NCI-H1417 treated with DMSO at 0.1 percent for 48 hours (cell line): ENCODE measurements around the gene EFHD2.
"Not testable (repeated sequence)": the region's sequence is repeated elsewhere in the genome, so short reads cannot be mapped to it uniquely, and the experiment has no call there.

Experiments used
- DNase-seq: peaks from one replicate; lab custom pipeline; 2025; lab: John Stamatoyannopoulos, UW

Gene EFHD2

DNA sequence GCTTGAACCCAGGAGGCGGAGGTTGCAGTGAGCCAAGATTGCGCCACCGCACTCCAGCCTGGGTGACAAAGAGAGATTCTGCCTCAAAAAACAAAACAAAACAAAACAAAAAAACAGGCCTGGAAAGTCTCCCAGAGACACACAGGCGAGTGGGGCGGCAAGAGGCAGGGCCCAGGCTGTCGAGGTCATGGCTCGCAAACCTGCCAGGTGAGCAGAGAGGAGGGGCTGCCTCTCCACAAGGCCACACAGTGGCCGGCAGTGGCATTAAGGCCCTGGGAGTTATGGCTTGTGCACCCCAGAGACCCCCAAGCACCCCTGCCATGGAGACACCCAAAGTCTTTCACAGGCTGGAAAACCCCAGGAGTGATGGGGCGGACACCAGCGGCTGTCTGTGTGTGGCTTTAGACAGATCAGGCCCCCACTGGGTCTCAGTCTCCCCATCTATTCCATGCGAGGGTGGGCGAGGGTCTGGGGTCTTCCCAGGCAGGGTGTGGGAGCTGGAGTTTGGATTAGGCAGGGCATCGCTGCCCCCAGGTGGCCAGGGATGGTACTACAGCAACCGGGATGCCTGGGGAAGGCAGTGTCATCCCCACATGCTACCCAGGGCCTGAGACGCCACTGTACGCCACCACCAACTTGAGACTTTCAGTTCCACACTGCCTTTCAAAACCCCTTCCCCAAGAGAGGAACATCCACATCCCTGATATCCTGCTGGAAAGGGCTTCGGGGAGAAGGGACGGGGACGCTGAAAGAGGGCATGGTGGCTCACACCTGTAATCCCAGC, 21.3 kb downstream of the EFHD2 start:
- DNase-seq: no peak

GRCh38 chr1:15431571-15431948, 21.9 kb downstream of the EFHD2 start:
- DNase-seq: no peak

DNA sequence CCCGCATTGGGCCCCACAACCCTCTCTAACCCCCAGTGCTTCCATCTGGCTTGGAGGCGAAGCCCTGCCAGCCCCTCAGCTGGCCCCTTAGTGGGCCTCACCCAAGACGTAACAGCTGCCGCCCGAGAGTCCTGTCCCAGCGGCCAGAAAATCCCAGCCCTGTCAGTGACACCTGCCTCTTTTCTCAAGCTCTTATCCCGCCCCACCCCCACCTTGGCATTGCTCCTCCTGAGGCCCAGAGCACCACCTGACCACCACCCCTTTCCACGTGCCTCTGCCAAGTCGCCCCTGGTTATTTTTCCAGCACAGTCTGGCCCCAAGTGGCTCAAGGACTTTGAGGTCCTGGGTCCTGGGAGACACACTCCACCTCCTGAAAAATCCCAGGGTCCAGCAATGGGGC, 22.6 kb downstream of the EFHD2 start:
- DNase-seq: no peak

DNA sequence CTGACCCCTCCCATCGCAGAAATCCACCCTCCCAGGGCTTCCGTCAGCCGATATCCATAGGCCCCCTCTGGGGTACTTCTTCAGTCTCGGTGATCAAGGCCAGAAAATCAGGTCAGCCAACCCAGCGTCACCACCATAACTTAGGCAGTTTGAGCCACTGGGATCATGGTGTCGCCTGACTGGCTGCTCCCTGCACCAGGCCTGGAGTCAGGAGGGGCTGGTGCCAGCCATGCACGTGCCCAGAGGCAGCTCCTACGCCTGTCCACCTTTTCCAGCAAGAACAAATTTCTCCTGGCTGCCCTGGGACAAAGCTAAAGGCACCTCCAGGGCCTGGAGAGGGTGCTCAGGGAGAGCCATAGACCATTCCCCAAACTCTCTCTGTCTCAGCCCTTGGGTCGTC, 23.8 kb downstream of the EFHD2 start:
- no peak for DNase-seq

GRCh38 chr1:15434739-15435138, 25.1 kb downstream of the EFHD2 start:
- not testable (repeated sequence) for DNase-seq

GRCh38 chr1:15435239-15436077, 25.8 kb downstream of the EFHD2 start:
- no peak for DNase-seq

- no peak for DNase-seq
Observed at GRCh38 chr1:15436881-15437442, 27.3 kb downstream of the EFHD2 start.

DNA sequence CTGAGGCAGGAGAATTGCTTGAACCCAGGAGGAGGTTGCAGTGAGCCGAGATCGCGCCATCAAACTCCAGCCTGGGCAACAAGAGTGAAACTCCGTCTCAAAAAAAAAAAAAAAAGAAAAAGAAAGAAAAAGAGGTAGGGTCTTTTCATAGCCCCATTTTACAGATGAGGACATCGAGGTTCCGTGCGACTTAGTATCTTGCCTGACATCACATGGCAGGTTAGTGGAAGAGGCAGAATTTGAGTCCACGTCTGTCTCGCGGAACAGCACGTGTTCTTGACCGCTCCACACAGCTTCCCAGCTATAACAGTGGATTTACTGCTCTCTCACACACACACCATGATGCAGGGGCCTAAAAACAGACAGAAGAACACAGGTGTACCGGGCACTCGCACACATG, 29.6 kb downstream of the EFHD2 start:
- DNase-seq: no peak

DNA sequence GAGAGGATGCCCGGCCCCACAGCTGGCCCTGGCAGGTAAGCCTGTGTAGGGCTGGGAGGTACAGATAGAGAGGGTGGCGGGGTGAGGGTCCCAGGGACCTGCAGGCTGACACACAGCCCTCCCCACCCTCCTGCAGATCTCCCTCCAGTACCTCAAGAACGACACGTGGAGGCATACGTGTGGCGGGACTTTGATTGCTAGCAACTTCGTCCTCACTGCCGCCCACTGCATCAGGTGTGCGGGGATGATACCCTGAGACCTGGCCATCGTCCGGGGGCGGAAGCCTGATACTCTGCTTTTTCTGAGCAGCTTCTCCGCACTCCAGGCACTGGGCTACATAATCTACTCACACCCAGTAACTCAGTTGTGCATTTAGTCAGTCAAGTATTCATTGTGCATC, 30.7 kb downstream of the EFHD2 start:
- DNase-seq: no peak

DNA sequence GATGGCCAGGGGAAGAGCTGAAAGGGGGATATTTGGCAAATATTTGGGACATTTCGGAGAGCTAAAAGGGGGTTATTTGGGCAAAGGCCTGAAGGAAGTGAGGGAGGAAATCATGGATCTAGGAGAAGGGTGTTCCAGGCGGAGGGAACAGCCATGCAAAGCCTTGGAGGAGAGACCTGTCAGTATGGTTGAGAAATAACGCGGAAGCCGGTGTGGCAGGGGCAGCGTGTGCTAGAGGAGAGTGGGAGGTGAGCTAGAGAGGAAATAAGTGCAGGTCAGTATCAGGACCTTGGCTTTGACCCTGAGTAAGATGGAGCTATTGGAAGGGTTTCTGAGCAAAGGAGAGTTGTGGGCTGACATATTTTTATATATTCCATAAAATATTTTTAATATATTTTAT, 31.6 kb downstream of the EFHD2 start:
- no peak for DNase-seq

DNA sequence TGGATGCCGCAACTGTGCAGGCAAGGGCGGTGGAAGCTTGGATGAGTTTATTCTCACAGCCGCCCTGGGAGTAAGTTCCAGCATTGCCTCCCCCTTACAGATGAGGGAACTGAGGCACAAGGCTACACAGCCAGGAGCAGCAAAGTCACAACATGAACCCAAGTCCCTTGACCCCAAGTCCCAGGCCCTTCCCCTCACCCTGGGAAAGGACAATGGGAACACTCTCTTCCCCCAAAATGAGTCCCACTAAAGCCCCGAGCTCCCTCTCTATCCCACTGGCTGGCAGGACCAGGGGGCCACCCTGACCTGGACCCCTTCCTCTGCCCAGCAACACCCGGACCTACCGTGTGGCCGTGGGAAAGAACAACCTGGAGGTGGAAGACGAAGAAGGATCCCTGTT, 32.4 kb downstream of the EFHD2 start:
- no peak for DNase-seq

DNA sequence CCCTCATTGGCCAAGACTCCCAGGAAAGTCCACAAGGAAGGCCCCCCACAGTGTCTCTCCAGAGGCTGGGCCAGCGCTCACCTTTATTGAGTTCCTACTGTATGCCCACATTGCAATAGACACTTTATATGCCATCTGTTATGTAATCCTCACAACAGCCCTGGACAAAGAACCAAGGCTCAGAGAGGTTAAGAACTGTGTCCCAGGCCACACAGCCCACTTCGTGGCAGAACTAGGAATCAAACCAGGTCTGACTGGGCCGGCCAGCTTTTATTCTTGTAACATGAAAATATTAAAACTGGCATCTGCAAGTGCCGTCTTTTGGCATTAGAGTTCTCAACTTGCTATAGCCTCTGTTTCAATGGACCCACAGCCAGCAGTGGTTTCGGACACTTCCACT, 33.1 kb downstream of the EFHD2 start:
- DNase-seq: no peak

GRCh38 chr1:15443281-15443680, 33.6 kb downstream of the EFHD2 start:
- DNase-seq: no peak

DNA sequence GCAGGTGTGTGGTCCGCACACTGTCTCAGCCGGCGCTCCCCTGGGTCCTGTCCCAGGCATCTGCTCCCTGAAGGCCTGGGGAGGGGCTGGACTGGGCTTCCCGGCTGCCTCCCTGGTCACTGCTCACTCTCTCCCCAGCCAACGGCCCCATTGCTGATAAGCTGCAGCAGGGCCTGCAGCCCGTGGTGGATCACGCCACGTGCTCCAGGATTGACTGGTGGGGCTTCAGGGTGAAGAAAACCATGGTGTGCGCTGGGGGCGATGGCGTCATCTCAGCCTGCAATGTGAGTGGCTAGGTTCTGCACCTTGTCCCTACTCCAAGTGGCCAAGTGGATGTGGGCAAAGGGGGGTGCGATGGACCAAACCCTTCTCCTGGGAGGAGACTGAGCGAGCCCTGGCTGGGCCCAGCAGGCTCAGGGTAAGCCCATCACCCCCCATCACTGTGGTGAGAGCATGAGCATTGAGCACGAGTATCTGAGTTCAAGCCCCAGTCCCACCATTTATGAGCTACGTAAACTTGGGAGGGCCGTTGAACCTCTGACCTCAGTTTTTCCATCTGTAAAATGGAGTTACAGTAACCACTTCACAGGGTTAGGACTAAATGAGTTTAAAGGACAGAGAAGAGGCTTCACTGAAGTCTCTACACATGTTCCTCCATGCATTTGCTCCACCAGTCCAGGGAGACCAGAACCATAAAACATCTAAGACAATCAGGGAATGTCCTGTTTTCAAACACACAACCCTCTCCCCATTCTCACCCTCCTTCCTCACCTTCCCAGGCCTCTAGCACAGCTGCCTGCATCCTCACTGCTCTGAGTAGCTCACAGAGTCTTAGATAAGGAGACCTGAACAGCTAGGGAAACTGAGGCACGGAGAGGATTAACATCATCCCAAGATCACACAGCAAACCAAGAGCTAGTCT, 35.0 kb downstream of the EFHD2 start:
- no peak for DNase-seq

DNA sequence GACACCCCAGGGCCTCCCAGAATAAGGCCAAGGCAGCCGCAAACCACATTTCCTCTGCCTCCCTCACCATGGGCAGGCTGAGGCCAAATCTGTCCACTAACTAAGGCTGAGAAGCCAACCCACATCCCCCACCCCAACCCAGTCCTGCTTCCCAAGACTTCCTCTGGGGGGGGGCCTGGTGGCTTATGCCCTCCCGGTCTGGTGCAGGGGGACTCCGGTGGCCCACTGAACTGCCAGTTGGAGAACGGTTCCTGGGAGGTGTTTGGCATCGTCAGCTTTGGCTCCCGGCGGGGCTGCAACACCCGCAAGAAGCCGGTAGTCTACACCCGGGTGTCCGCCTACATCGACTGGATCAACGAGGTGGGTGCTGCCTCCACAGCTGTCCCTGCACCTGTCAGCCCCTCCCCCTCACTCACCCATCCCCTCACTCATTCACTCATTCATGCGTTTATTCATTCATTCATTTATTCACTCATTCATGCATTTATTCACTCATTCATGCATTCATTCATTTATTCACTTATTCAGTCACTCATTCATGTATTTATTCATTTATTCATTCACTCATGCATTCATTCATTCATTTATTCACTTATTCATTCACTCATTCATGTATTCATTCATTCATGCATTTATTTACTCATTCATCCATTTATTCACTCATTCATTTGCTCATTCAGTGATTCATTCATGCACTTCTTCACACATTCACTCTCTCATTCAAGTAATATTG, 35.9 kb downstream of the EFHD2 start:
- no peak for DNase-seq

- no peak for DNase-seq
Observed at GRCh38 chr1:15446212-15446611, 36.5 kb downstream of the EFHD2 start.

DNA sequence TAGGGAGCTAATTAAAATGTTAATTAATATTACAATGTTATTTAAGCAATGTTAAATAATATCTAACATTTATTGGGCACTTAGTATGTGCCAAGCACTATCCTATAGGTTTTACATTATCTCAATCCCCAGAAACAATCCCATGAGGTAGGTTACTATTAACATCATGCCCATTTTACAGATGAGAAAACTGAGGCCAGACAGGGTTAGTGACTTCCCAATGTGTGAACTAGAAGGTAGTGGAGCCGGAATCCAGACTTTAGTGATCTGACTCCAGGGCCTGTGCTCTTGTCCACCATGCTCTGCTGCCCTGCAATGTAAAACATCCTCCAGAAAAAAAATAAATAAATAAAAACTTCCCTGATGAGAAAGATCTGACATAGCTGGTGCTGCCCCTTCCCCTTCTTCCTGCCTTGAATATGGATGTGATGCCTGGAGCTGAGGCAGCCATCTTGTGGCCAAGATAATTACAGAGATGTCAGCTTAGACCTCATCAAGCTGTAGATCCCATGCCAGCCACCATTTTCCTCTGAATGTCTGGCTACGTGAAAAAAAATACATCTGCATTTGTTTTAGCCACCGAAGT, 39.3 kb downstream of the EFHD2 start:
- DNase-seq: no peak

GRCh38 chr1:15449567-15449966, 39.9 kb downstream of the EFHD2 start:
- DNase-seq: no peak

DNA sequence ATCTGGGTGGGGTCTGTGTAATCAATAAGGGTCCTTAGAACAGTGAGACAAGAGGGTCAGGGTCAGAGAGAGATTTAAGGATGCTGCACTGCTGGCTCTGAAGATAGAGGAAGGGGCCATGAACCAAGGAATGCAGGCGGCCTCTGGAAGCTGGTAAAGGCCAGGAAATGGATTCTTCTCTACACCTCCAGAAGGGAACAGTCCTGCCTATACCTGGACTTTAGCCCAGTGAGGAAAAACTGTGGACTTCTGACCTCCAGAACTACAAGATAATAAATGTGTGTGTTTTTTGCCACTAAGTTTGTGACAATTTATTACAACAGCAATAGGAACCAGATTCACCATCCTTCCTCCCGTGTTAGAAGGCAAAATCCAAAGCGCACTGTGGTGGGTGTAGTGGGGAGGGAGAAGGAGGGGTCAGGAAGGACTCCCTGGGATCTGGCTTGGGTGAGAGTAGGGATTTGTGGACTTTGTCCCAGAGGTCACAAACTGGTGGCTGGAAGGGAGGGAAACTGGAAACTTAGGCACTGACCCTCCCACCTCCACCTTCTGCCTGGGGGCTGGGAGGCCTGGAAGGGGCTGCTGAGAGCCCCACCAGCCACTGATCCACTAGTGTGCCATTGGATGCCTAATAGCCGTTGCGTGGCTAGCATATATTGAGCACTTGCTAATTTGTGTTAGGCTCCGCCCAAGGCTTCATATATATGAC, 41.5 kb downstream of the EFHD2 start:
- DNase-seq: no peak

DNA sequence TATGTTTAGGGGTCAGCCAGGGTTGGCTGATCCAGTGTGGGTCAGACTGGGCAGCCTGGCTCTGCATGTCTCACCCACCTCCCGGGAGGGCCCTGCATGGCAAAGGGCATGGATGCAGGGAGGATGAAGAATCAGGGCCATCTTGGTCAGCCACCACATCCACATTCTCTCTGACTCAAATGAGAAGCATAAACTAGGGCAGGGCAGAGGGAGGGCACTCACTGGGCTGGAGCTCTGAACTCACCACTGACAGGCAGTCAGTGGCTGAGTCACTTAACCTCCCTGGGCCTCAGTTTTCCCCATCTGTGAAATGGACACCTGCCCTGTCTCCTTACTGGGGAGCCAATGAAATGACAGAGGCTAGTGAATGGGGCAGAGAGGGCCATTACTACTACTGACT, 42.5 kb downstream of the EFHD2 start:
- DNase-seq: no peak
